ENCODE data around the gene CACNG1. TPM values are rescaled to one million over a fixed set of nuclear protein-coding genes. Genes with fewer than 3 reads are reported as not detected.

Gene CACNG1
- polyA plus RNA-seq, 1 donor (not counting 4 experiments of a cell fraction or from before 2014, with no cell fraction given), result not detected

DNA sequence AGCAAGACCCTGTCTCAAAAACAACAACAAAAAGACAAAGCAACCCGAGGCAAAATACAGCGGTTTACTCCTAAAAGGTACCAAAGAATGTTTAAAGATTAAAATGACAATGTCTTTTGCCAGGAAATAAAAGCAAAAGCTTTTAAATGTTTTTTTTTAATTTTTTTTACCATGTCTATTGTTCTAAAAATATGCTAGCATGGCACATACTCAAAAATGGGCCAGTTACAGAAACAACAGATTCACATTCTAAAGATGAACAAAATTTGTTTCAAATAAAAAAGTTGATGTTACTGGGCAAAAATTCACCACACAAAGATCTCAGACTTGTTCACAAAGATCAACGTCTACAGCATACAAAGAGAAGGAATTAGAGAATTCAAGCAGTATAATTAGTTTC lies 41.1 kb downstream of the CACNG1 start:
- Histone ChIP-seq H3K79me2 (ENCODE audit: control insufficient read depth, insufficient read depth, low read length) (peaks cover 4% of the 10 kb centered on the region), H3K9ac (ENCODE audit: control insufficient read depth, extremely low read depth, insufficient read depth, low read length) (no peak overlapping the region), H2AFZ (ENCODE audit: control insufficient read depth, low read length) (no peak overlapping the region), H3K4me2 (ENCODE audit: control insufficient read depth, extremely low read depth, insufficient read depth, low read depth, low read length) (no peak overlapping the region), H3K4me1 (ENCODE audit: control insufficient read depth, extremely low read depth, insufficient read depth, low read length) (no peaks in the 10 kb centered on the region), H3K36me3 (ENCODE audit: control insufficient read depth in 2 of 2, extremely low read depth in 1 of 2, insufficient read depth in 2 of 2, low read length in 2 of 2) (peaks cover 0 to 6% of the 10 kb centered on the region in 2 experiments), H4K20me1 (ENCODE audit: control insufficient read depth, extremely low read depth, insufficient read depth, low read length) (peaks cover 3% of the 10 kb centered on the region), H3K27me3 (ENCODE audit: control insufficient read depth, extremely low read depth, insufficient read depth, low read length) (no peaks in the 10 kb centered on the region), H3K4me3 (ENCODE audit: control insufficient read depth in 2 of 3, extremely low read depth in 1 of 3, insufficient read depth in 2 of 3, low read depth in 1 of 3, low read length in 3 of 3) (no peak overlapping the region), H3K9me3 (ENCODE audit: control insufficient read depth, low read depth, low read length) (no peaks in the 10 kb centered on the region), H3K9me1 (ENCODE audit: control insufficient read depth, extremely low read depth, insufficient read depth, low read length) (no peaks in the 10 kb centered on the region), H3K27ac (ENCODE audit: control insufficient read depth, insufficient read depth, low read length) (no peak overlapping the region)
- DNase-seq (ENCODE audit: low read depth, low spot score), result no peak
- TF ChIP-seq, protein P1, sequence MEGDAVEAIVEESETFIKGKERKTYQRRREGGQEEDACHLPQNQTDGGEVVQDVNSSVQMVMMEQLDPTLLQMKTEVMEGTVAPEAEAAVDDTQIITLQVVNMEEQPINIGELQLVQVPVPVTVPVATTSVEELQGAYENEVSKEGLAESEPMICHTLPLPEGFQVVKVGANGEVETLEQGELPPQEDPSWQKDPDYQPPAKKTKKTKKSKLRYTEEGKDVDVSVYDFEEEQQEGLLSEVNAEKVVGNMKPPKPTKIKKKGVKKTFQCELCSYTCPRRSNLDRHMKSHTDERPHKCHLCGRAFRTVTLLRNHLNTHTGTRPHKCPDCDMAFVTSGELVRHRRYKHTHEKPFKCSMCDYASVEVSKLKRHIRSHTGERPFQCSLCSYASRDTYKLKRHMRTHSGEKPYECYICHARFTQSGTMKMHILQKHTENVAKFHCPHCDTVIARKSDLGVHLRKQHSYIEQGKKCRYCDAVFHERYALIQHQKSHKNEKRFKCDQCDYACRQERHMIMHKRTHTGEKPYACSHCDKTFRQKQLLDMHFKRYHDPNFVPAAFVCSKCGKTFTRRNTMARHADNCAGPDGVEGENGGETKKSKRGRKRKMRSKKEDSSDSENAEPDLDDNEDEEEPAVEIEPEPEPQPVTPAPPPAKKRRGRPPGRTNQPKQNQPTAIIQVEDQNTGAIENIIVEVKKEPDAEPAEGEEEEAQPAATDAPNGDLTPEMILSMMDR (optimal IDR thresholded peaks at IDR 0.05 in 1 of 3, IDR thresholded peaks at IDR 0.05 in 1 of 3, conservative IDR thresholded peaks at IDR 0.05 in 1 of 3; ENCODE audit: extremely low read depth in 1 of 3, insufficient read depth in 2 of 3, low read length in 3 of 3), result no peak
- no peak for TF ChIP-seq EZH2 (IDR thresholded peaks at IDR 0.05; ENCODE audit: low read length)
- dilution Hi-C loops (cut with MboI; ENCODE audit: extremely low pct_ligation_motif_present, low sequenced_read_pairs), result no loop called here
- no peak for FAIRE-seq

DNA sequence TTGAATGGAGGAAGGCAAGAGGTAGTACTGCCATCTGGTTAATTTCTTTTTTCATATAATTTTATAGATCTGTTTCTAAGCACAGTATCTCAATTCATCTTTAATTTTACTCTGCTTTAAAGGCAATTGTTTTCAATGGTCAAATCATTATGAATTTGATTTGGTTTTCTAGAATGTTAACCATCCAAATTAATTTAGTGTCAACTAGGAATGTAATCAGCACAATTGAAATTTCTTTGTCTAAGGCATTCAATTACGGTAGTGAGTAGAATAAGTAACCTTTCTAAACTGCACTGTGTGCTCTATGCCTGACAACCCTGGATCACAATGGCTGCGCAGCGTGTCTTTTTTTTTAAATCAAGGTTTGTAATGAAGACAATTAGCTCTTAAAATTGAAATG lies 44.3 kb downstream of the CACNG1 start:
- no peak overlapping the region for H3K9ac ChIP-seq (ENCODE audit: control insufficient read depth, extremely low read depth, insufficient read depth, low read length)
- no peak overlapping the region for H3K27ac ChIP-seq (ENCODE audit: control insufficient read depth, insufficient read depth, low read length)
- no peak for DNase-seq (ENCODE audit: low read depth, low spot score)
- H3K79me2 ChIP-seq (ENCODE audit: control insufficient read depth, insufficient read depth, low read length), result peaks cover 4% of the 10 kb centered on the region
- dilution Hi-C loops (cut with MboI; ENCODE audit: extremely low pct_ligation_motif_present, low sequenced_read_pairs), result no loop called here
- no peak overlapping the region for H2AFZ ChIP-seq (ENCODE audit: control insufficient read depth, low read length)
- no peaks in the 10 kb centered on the region for H3K9me3 ChIP-seq (ENCODE audit: control insufficient read depth, low read depth, low read length)
- H3K36me3 ChIP-seq (ENCODE audit: control insufficient read depth in 2 of 2, extremely low read depth in 1 of 2, insufficient read depth in 2 of 2, low read length in 2 of 2), result peaks cover 0 to 6% of the 10 kb centered on the region in 2 experiments
- FAIRE-seq, result no peak
- H3K9me1 ChIP-seq (ENCODE audit: control insufficient read depth, extremely low read depth, insufficient read depth, low read length), result no peaks in the 10 kb centered on the region
- no peak overlapping the region for H3K4me3 ChIP-seq (ENCODE audit: control insufficient read depth in 2 of 3, extremely low read depth in 1 of 3, insufficient read depth in 2 of 3, low read depth in 1 of 3, low read length in 3 of 3)
- H3K27me3 ChIP-seq (ENCODE audit: control insufficient read depth, extremely low read depth, insufficient read depth, low read length), result no peaks in the 10 kb centered on the region
- peaks cover 4% of the 10 kb centered on the region for H4K20me1 ChIP-seq (ENCODE audit: control insufficient read depth, extremely low read depth, insufficient read depth, low read length)
- H3K4me2 ChIP-seq (ENCODE audit: control insufficient read depth, extremely low read depth, insufficient read depth, low read depth, low read length), result no peak overlapping the region
- H3K4me1 ChIP-seq (ENCODE audit: control insufficient read depth, extremely low read depth, insufficient read depth, low read length), result no peaks in the 10 kb centered on the region
- TF ChIP-seq EZH2 (IDR thresholded peaks at IDR 0.05; ENCODE audit: low read length), result no peak
- TF ChIP-seq, protein P1 (optimal IDR thresholded peaks at IDR 0.05 in 1 of 3, IDR thresholded peaks at IDR 0.05 in 1 of 3, conservative IDR thresholded peaks at IDR 0.05 in 1 of 3; ENCODE audit: extremely low read depth in 1 of 3, insufficient read depth in 2 of 3, low read length in 3 of 3), result no peak

All from keratinocyte (primary cell).